ENCODE results near the gene GPR173.

The GPR173 gene

DNA sequence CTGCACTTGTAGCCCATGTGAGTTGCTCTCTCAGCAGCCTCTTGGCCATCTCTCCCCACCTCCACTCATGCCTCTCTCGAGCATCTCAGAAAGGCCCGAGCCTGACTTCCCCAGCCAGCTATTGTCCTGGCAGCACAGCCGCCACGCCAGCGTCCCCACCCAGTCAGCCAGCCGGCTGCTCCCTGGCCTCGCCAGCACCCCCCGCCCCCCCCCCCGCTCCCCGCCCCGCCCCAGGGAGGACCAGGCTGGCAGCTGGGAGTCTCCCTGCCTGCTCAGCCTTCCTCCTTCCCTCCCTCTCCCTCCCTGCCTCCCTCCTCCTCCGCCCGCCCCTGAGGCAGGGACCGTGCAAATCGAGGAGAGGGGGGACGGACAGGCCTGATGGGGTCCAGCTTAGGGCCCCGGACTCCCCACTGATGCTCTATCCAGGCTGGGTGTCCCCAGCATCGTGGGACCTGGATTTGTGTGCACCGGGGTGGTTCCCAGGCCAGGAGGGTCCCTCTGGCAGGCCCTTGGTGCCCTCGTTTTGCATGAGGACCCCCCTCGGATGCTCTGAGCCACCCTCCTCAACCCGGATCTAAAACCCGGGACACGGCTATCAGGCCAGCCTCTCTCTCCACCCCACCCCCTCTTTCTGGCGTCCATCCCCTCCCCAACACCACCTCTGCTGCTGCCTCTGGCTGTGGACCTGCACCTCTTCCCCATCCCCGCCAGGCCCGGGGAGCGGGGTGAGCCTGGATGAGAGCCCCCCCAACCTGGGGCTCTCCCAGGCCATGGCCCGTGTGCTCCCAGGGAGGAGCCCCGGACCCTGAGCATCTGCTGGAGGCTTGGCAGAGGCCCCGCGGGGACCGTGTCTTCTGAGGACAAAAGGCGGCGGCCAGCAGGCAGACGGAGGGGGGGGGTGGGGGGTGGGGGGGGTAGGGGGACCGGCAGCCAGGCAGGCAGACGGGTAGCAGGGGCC lies at the start of gene GPR173:
Gene GPR173, plus strand, starts transcription at position 621 of the 958 bp plus-strand sequence. CDS start 27,833 bp downstream, outside the sequence.
- ATAC-seq (ENCODE audit: insufficient read depth, low read depth) (no peak), DNase-seq (no peak)
- Histone ChIP-seq H3K9me3 (ENCODE audit: insufficient read depth, low read length, severe bottlenecking) (no peaks in the 10 kb centered on the region), H3K9ac (ENCODE audit: low read depth, low read length) (no peak within 1 kb of the TSS), H4K20me1 (ENCODE audit: insufficient read depth, low read length) (no peaks in the 10 kb centered on the region), H3K36me3 (ENCODE audit: insufficient read depth, low read length) (no peaks in the 10 kb centered on the region), H3K27me3 (ENCODE audit: insufficient read depth, low read length, poor library complexity) (no peaks in the 10 kb centered on the region), H3K4me3 (ENCODE audit: low read depth in 1 of 2, low read length in 2 of 2) (no peak within 1 kb of the TSS), H3K4me2 (ENCODE audit: insufficient read depth, low read length) (no peak within 1 kb of the TSS), H3K4me1 (ENCODE audit: insufficient read depth, low read length) (no peaks in the 10 kb centered on the region), H2AFZ (ENCODE audit: low read depth, low read length) (no peak within 1 kb of the TSS), H3K27ac (ENCODE audit: low read length) (no peak within 1 kb of the TSS), H3K79me2 (ENCODE audit: insufficient read depth, low read length) (no peaks in the 10 kb centered on the region)
- TF ChIP-seq EZH2 (IDR thresholded peaks at IDR 0.05; ENCODE audit: borderline replicate concordance, low read depth, low read length, severe bottlenecking): no peak

GRCh38 chrX:53000447-53001135 lies 48.0 kb upstream of the GPR173 start:
- Histone ChIP-seq H3K9ac (ENCODE audit: low read depth, low read length) (no peak overlapping the region), H3K27ac (ENCODE audit: low read length) (no peak overlapping the region), H3K27me3 (ENCODE audit: insufficient read depth, low read length, poor library complexity) (no peaks in the 10 kb centered on the region), H4K20me1 (ENCODE audit: insufficient read depth, low read length) (no peaks in the 10 kb centered on the region), H3K9me3 (ENCODE audit: insufficient read depth, low read length, severe bottlenecking) (no peaks in the 10 kb centered on the region), H2AFZ (ENCODE audit: low read depth, low read length) (no peak overlapping the region), H3K79me2 (ENCODE audit: insufficient read depth, low read length) (no peaks in the 10 kb centered on the region), H3K36me3 (ENCODE audit: insufficient read depth, low read length) (no peaks in the 10 kb centered on the region), H3K4me2 (ENCODE audit: insufficient read depth, low read length) (no peak overlapping the region), H3K4me1 (ENCODE audit: insufficient read depth, low read length) (peaks cover 14% of the 10 kb centered on the region), H3K4me3 (ENCODE audit: low read depth in 1 of 2, low read length in 2 of 2) (no peak overlapping the region)
- no peak for DNase-seq
- no peak for ATAC-seq (ENCODE audit: insufficient read depth, low read depth)
- TF ChIP-seq, protein P1, sequence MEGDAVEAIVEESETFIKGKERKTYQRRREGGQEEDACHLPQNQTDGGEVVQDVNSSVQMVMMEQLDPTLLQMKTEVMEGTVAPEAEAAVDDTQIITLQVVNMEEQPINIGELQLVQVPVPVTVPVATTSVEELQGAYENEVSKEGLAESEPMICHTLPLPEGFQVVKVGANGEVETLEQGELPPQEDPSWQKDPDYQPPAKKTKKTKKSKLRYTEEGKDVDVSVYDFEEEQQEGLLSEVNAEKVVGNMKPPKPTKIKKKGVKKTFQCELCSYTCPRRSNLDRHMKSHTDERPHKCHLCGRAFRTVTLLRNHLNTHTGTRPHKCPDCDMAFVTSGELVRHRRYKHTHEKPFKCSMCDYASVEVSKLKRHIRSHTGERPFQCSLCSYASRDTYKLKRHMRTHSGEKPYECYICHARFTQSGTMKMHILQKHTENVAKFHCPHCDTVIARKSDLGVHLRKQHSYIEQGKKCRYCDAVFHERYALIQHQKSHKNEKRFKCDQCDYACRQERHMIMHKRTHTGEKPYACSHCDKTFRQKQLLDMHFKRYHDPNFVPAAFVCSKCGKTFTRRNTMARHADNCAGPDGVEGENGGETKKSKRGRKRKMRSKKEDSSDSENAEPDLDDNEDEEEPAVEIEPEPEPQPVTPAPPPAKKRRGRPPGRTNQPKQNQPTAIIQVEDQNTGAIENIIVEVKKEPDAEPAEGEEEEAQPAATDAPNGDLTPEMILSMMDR (IDR thresholded peaks at IDR 0.05; ENCODE audit: borderline replicate concordance, extremely low read depth, low read length, poor library complexity, severe bottlenecking): no peak
- TF ChIP-seq EZH2 (IDR thresholded peaks at IDR 0.05; ENCODE audit: borderline replicate concordance, low read depth, low read length, severe bottlenecking): no peak

DNA sequence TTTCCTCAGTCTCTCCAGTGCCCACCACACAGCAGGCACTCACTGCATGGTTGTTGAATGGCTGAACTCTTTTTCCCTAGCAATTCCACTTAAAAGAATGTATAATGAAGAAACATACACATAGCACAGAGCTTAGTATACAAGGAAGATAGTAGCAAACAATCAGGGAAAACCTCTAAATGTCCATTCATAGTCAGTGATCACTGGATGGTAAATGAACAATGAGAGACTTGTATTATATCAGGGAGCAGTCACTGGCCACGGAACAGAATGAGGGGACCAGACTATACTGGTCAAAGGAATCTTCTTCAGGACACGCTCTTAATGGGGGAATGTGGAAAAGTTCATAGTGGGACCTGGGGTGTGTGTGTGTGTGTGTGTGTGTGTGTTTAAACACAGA lies 46.6 kb upstream of the GPR173 start:
- DNase-seq: no peak
- Histone ChIP-seq H4K20me1 (ENCODE audit: insufficient read depth, low read length) (no peaks in the 10 kb centered on the region), H3K4me1 (ENCODE audit: insufficient read depth, low read length) (0 out of 2 replicates have a peak, but pooled peaks cover 2% of the 10 kb centered on the region), H3K79me2 (ENCODE audit: insufficient read depth, low read length) (no peaks in the 10 kb centered on the region), H3K27ac (ENCODE audit: low read length) (no peak overlapping the region), H3K36me3 (ENCODE audit: insufficient read depth, low read length) (no peaks in the 10 kb centered on the region), H3K27me3 (ENCODE audit: insufficient read depth, low read length, poor library complexity) (no peaks in the 10 kb centered on the region), H3K4me3 (ENCODE audit: low read depth in 1 of 2, low read length in 2 of 2) (no peak overlapping the region), H3K4me2 (ENCODE audit: insufficient read depth, low read length) (no peak overlapping the region), H3K9ac (ENCODE audit: low read depth, low read length) (no peak overlapping the region), H2AFZ (ENCODE audit: low read depth, low read length) (no peak overlapping the region), H3K9me3 (ENCODE audit: insufficient read depth, low read length, severe bottlenecking) (no peaks in the 10 kb centered on the region)
- TF ChIP-seq EZH2 (IDR thresholded peaks at IDR 0.05; ENCODE audit: borderline replicate concordance, low read depth, low read length, severe bottlenecking): no peak
- TF ChIP-seq, protein P1 (IDR thresholded peaks at IDR 0.05; ENCODE audit: borderline replicate concordance, extremely low read depth, low read length, poor library complexity, severe bottlenecking): no peak
- no peak for ATAC-seq (ENCODE audit: insufficient read depth, low read depth)

- H3K27ac ChIP-seq (ENCODE audit: low read length): no peak overlapping the region
- no peaks in the 10 kb centered on the region for H3K27me3 ChIP-seq (ENCODE audit: insufficient read depth, low read length, poor library complexity)
- ATAC-seq (ENCODE audit: insufficient read depth, low read depth): no peak
- H3K4me1 ChIP-seq (ENCODE audit: insufficient read depth, low read length): no peaks in the 10 kb centered on the region
- H2AFZ ChIP-seq (ENCODE audit: low read depth, low read length): no peak overlapping the region
- no peak overlapping the region for H3K4me3 ChIP-seq (ENCODE audit: low read depth in 1 of 2, low read length in 2 of 2)
- H3K79me2 ChIP-seq (ENCODE audit: insufficient read depth, low read length): no peaks in the 10 kb centered on the region
- H3K9me3 ChIP-seq (ENCODE audit: insufficient read depth, low read length, severe bottlenecking): no peaks in the 10 kb centered on the region
- no peak for TF ChIP-seq EZH2 (IDR thresholded peaks at IDR 0.05; ENCODE audit: borderline replicate concordance, low read depth, low read length, severe bottlenecking)
- TF ChIP-seq, protein P1 (IDR thresholded peaks at IDR 0.05; ENCODE audit: borderline replicate concordance, extremely low read depth, low read length, poor library complexity, severe bottlenecking): no peak
- no peak overlapping the region for H3K9ac ChIP-seq (ENCODE audit: low read depth, low read length)
- H3K4me2 ChIP-seq (ENCODE audit: insufficient read depth, low read length): no peak overlapping the region
- no peaks in the 10 kb centered on the region for H3K36me3 ChIP-seq (ENCODE audit: insufficient read depth, low read length)
- H4K20me1 ChIP-seq (ENCODE audit: insufficient read depth, low read length): no peaks in the 10 kb centered on the region
- DNase-seq: no peak
Observed at GRCh38 chrX:53003111-53003510, 45.5 kb upstream of the GPR173 start.

All from DND-41 (cell line).